Muscle layer of colon (tissue), 2 donors: ENCODE results near the gene VCAN.

Experiments
- H3K27ac ChIP-seq: one replicate; pipeline ENCODE4 v1.7.0; 2013; ENCODE audit warnings: low read depth, mild to moderate bottlenecking, low read length, moderate library complexity
- H3K27me3 ChIP-seq, 2 donors: one replicate each; pipeline ENCODE4 v1.7.0; 2013; ENCODE audit warnings: low read length in 2 of 2, mild to moderate bottlenecking in 2 of 2; ENCODE audit not compliant: insufficient read depth in 2 of 2, control insufficient read depth in 1 of 2
- H3K36me3 ChIP-seq: one replicate; pipeline ENCODE4 v1.7.0; 2013; ENCODE audit warnings: mild to moderate bottlenecking, low read length; ENCODE audit not compliant: insufficient read depth
- H3K4me1 ChIP-seq: one replicate; pipeline ENCODE4 v1.7.0; 2013; ENCODE audit warnings: mild to moderate bottlenecking, low read length; ENCODE audit not compliant: insufficient read depth
- H3K4me3 ChIP-seq, 2 donors: one replicate each; pipeline ENCODE4 v1.7.0; 2013; ENCODE audit warnings: low read length in 2 of 2, low read depth in 1 of 2, mild to moderate bottlenecking in 1 of 2, moderate library complexity in 1 of 2
- H3K9ac ChIP-seq: one replicate; pipeline ENCODE4 v1.7.0; 2013; ENCODE audit warnings: low read length
- H3K9me3 ChIP-seq: one replicate; pipeline ENCODE4 v1.7.0; 2013; ENCODE audit warnings: mild to moderate bottlenecking, low read length
- donor health status: abdominal sarcoma.
- donor health status: Adenocarcinoma of cecum.

VCAN gene

GRCh38 chr5:83484294-83484693, 12.8 kb downstream of the VCAN start:
- Histone ChIP-seq H3K27ac (no peak overlapping the region), H3K4me3 (no peak overlapping the region), H3K9me3 (no peaks in the 10 kb centered on the region), H3K27me3 (no peaks in the 10 kb centered on the region), H3K4me1 (no peaks in the 10 kb centered on the region), H3K9ac (no peak overlapping the region), H3K36me3 (no peaks in the 10 kb centered on the region)

- H3K4me1 ChIP-seq, result no peaks in the 10 kb centered on the region
- H3K36me3 ChIP-seq, result no peaks in the 10 kb centered on the region
- H3K9ac ChIP-seq, result no peak overlapping the region
- H3K9me3 ChIP-seq, result no peaks in the 10 kb centered on the region
- no peak overlapping the region for H3K4me3 ChIP-seq
- no peak overlapping the region for H3K27ac ChIP-seq
- H3K27me3 ChIP-seq, result no peaks in the 10 kb centered on the region
Observed at GRCh38 chr5:83485842-83486241, 14.3 kb downstream of the VCAN start.

- Histone ChIP-seq H3K27me3 (no peaks in the 10 kb centered on the region), H3K36me3 (no peaks in the 10 kb centered on the region), H3K9me3 (no peaks in the 10 kb centered on the region), H3K27ac (no peak overlapping the region), H3K9ac (no peak overlapping the region), H3K4me3 (no peak overlapping the region), H3K4me1 (no peaks in the 10 kb centered on the region)
Observed at GRCh38 chr5:83487155-83487554, 15.6 kb downstream of the VCAN start.

- Histone ChIP-seq H3K4me1 (no peaks in the 10 kb centered on the region), H3K9me3 (no peaks in the 10 kb centered on the region), H3K9ac (no peak overlapping the region), H3K27me3 (no peaks in the 10 kb centered on the region), H3K4me3 (no peak overlapping the region), H3K36me3 (no peaks in the 10 kb centered on the region), H3K27ac (no peak overlapping the region)
Observed at GRCh38 chr5:83488271-83488670, 16.7 kb downstream of the VCAN start.

GRCh38 chr5:83488821-83489220, 17.3 kb downstream of the VCAN start:
- H3K36me3 ChIP-seq, result no peaks in the 10 kb centered on the region

GRCh38 chr5:83490203-83490602, 18.7 kb downstream of the VCAN start:
- Histone ChIP-seq H3K36me3 (no peaks in the 10 kb centered on the region), H3K27me3 (no peaks in the 10 kb centered on the region), H3K4me1 (no peaks in the 10 kb centered on the region), H3K4me3 (no peak overlapping the region), H3K9ac (no peak overlapping the region), H3K9me3 (no peaks in the 10 kb centered on the region), H3K27ac (no peak overlapping the region)

More at GRCh38 chr5:83488821-83489220, 17.3 kb downstream of the VCAN start:
- Histone ChIP-seq H3K9ac (no peak overlapping the region), H3K27me3 (no peaks in the 10 kb centered on the region), H3K4me1 (no peaks in the 10 kb centered on the region), H3K9me3 (no peaks in the 10 kb centered on the region), H3K4me3 (no peak overlapping the region), H3K27ac (no peak overlapping the region)

- no peaks in the 10 kb centered on the region for H3K27me3 ChIP-seq
- no peak overlapping the region for H3K27ac ChIP-seq
- no peaks in the 10 kb centered on the region for H3K9me3 ChIP-seq
- H3K9ac ChIP-seq, result no peak overlapping the region
- no peaks in the 10 kb centered on the region for H3K36me3 ChIP-seq
- H3K4me1 ChIP-seq, result no peaks in the 10 kb centered on the region
- no peak overlapping the region for H3K4me3 ChIP-seq
Observed at GRCh38 chr5:83492331-83492730, 20.8 kb downstream of the VCAN start.

- Histone ChIP-seq H3K9me3 (no peaks in the 10 kb centered on the region), H3K4me3 (no peak overlapping the region), H3K9ac (no peak overlapping the region), H3K4me1 (no peaks in the 10 kb centered on the region), H3K36me3 (no peaks in the 10 kb centered on the region), H3K27me3 (no peaks in the 10 kb centered on the region), H3K27ac (no peak overlapping the region)
Observed at GRCh38 chr5:83493644-83494043, 22.1 kb downstream of the VCAN start.

- Histone ChIP-seq H3K36me3 (no peaks in the 10 kb centered on the region), H3K9ac (no peak overlapping the region), H3K9me3 (no peaks in the 10 kb centered on the region), H3K27me3 (no peaks in the 10 kb centered on the region), H3K4me3 (no peak overlapping the region), H3K4me1 (no peaks in the 10 kb centered on the region), H3K27ac (no peak overlapping the region)
Observed at GRCh38 chr5:83494087-83494620, 22.6 kb downstream of the VCAN start.

- Histone ChIP-seq H3K9me3 (no peaks in the 10 kb centered on the region), H3K27ac (no peak overlapping the region), H3K27me3 (no peaks in the 10 kb centered on the region), H3K4me1 (no peaks in the 10 kb centered on the region), H3K4me3 (no peak overlapping the region), H3K36me3 (no peaks in the 10 kb centered on the region), H3K9ac (no peak overlapping the region)
Observed at GRCh38 chr5:83494666-83495065, 23.1 kb downstream of the VCAN start.

- no peaks in the 10 kb centered on the region for H3K27me3 ChIP-seq
- H3K36me3 ChIP-seq, result no peaks in the 10 kb centered on the region
- H3K9ac ChIP-seq, result no peak overlapping the region
- H3K4me3 ChIP-seq, result no peak overlapping the region
- no peaks in the 10 kb centered on the region for H3K4me1 ChIP-seq
- H3K9me3 ChIP-seq, result no peaks in the 10 kb centered on the region
- H3K27ac ChIP-seq, result no peak overlapping the region
Observed at GRCh38 chr5:83496626-83497025, 25.1 kb downstream of the VCAN start.

GRCh38 chr5:83498585-83498984, 27.0 kb downstream of the VCAN start:
- Histone ChIP-seq H3K9ac (no peak overlapping the region), H3K4me3 (no peak overlapping the region), H3K36me3 (no peaks in the 10 kb centered on the region), H3K4me1 (no peaks in the 10 kb centered on the region), H3K27ac (no peak overlapping the region), H3K27me3 (no peaks in the 10 kb centered on the region), H3K9me3 (no peaks in the 10 kb centered on the region)
